GM19455 (cell line): ENCODE measurements around the gene MAGEH1.

ENCODE experiments used
- ATAC-seq: cut with Tn5 transposase; IDR thresholded peaks from one replicate; pipeline ENCODE4 v1.9.1; 2021; ENCODE audit not compliant: unreplicated experiment

Gene MAGEH1

GRCh38 chrX:55490121-55490520 is 38.2 kb downstream of the MAGEH1 start:
- no peak for ATAC-seq

DNA sequence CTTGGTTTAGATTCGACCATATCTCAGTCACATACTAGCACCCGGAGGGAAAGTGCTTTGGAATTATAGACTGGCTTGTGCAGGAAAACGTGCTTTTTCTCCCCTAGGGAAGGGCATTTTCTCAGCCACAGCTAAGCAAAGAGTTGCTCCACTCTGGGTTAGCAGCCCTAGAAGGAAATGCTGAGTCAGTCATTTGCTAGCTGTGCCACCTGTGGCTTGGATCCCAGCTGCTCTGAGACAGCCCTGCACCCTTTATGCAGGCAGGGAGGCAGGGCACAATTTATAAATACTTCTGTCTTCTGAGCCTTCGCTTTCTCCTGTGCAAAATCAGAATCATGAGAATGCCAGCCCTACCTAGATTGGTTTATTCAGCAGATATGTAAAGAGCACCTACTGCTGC is 39.0 kb downstream of the MAGEH1 start:
- ATAC-seq: no peak
